Measurements from ENCODE around the gene BIN2. TPM values are rescaled to one million over a fixed set of nuclear protein-coding genes. Genes with fewer than 3 reads are reported as not detected.

The BIN2 gene
- total and polyA plus RNA-seq, 2 of the 13 experiments (the other 11 are each of a cell fraction or from before 2014, with no cell fraction given): not detected

GRCh38 chr12:51320311-51320694, 3.7 kb downstream of the BIN2 start:
- H4K20me1 ChIP-seq (ENCODE audit: insufficient read depth, low read length): no peaks in the 10 kb centered on the region
- FAIRE-seq (no peak), ATAC-seq (no peak), DNase-seq (ENCODE audit: low spot score) (no peak)
- no peaks in the 10 kb centered on the region for H3K4me1 ChIP-seq (ENCODE audit: insufficient read depth, low read length)
- ChIA-PET CTCF (ENCODE audit: low intra/inter-chr PET ratio, low total read pairs) (no interaction called here), POLR2A (no interaction called here)
- H3K27ac ChIP-seq (ENCODE audit: extremely low read length, insufficient read depth, low read length): no peak overlapping the region
- H3K9ac ChIP-seq (ENCODE audit: insufficient read depth, low read depth, low read length): no peak overlapping the region
- intact Hi-C loops (cut with micrococcal nuclease; ENCODE audit: unreplicated experiment) (no loop called here), in situ Hi-C loops (cut with HindIII; ENCODE audit: extremely low pct_ligation_motif_present, low pct_unique_long_range_greater_than_20kb) (no loop called here)
- H3K79me2 ChIP-seq (ENCODE audit: insufficient read depth, low read length): no peaks in the 10 kb centered on the region
- H3K4me2 ChIP-seq (ENCODE audit: low read depth, low read length): no peak overlapping the region
- H3K9me3 ChIP-seq (ENCODE audit: low read length): no peaks in the 10 kb centered on the region
- H3K27me3 ChIP-seq (ENCODE audit: control insufficient read depth in 1 of 2, insufficient read depth in 2 of 2, low read length in 2 of 2): 0 out of 5 replicates have a peak, but pooled peaks cover 0 to 5% of the 10 kb centered on the region in 2 experiments
- no TSS peak for BruUV-seq (replicated peaks)
- 49% methylated on average over 4 of the region's 4 CpGs for WGBS (ENCODE audit: low lambda C conversion rate)
- no peak for TF ChIP-seq ZNF460 (CRISPR knock-in tag; IDR thresholded peaks at IDR 0.05; ENCODE audit: borderline replicate concordance)
- no peak for TF ChIP-seq ZNF441 (CRISPR knock-in tag; IDR thresholded peaks at IDR 0.05; ENCODE audit: borderline replicate concordance)
- TF ChIP-seq TEAD3 (CRISPR knock-in tag; optimal IDR thresholded peaks at IDR 0.05; ENCODE audit: borderline replicate concordance): no peak
- TF ChIP-seq ZNF724P (CRISPR knock-in tag; IDR thresholded peaks at IDR 0.05; ENCODE audit: borderline replicate concordance): no peak
- no peak for TF ChIP-seq AKAP8 (CRISPR knock-in tag; IDR thresholded peaks at IDR 0.05)
- TF ChIP-seq HMGXB3 (CRISPR knock-in tag; IDR thresholded peaks at IDR 0.05; ENCODE audit: borderline replicate concordance): no peak
- no peak for TF ChIP-seq MEIS1 (CRISPR knock-in tag; IDR thresholded peaks at IDR 0.05; ENCODE audit: borderline replicate concordance)
- no peak for TF ChIP-seq NR3C1 (CRISPR knock-in tag; IDR thresholded peaks at IDR 0.05)
- no peak for TF ChIP-seq ZNF44 (CRISPR knock-in tag; IDR thresholded peaks at IDR 0.05)
- no peak for TF ChIP-seq PTBP1 (IDR thresholded peaks at IDR 0.05; ENCODE audit: low read depth, low read length, poor library complexity, severe bottlenecking)
- no peak for TF ChIP-seq TGIF2 (CRISPR knock-in tag; IDR thresholded peaks at IDR 0.05)
- TF ChIP-seq CHCHD3 (CRISPR knock-in tag; IDR thresholded peaks at IDR 0.05): no peak
- no peak overlapping the region for H2AFZ ChIP-seq (ENCODE audit: low read length)
- H3K4me3 ChIP-seq (replicated peaks in 1 of 3; ENCODE audit: insufficient read depth in 1 of 3, low read depth in 2 of 3, low read length in 3 of 3): no peak overlapping the region
- no peaks in the 10 kb centered on the region for H3K36me3 ChIP-seq (replicated peaks in 1 of 2; ENCODE audit: control insufficient read depth in 1 of 2, insufficient read depth in 2 of 2, low read length in 2 of 2)

All from HepG2 (cell line).